ENCODE data around the gene KCNH3. TPM values are rescaled to one million over a fixed set of nuclear protein-coding genes. Genes with fewer than 3 reads are reported as not detected.

The KCNH3 gene
- total and polyA plus RNA-seq, 2 donors (not counting 3 experiments of a cell fraction or from before 2014, with no cell fraction given) = 0.13 to 0.14 TPM

- H2AFZ ChIP-seq (ENCODE audit: low read depth, low read length) = no peak overlapping the region
- ChIA-PET CTCF (interaction anchor here (1.8 kb wide), 1 partner anchor 199 kb away, joined by 4 read pairs; no protein-coding TSS in a partner anchor), POLR2A (no interaction called here)
- BruUV-seq (replicated peaks) = no TSS peak
- H3K9me3 ChIP-seq (replicated peaks; ENCODE audit: control insufficient read depth, insufficient read depth, low read length) = no peaks in the 10 kb centered on the region
- TF ChIP-seq EZH2 (IDR thresholded peaks at IDR 0.05; ENCODE audit: borderline replicate concordance, low read depth, low read length, severe bottlenecking) = no peak
- TF ChIP-seq FOS (IDR thresholded peaks at IDR 0.05; ENCODE audit: borderline replicate concordance, insufficient read depth, low read length) = no peak
- TF ChIP-seq CTCF (IDR thresholded peaks at IDR 0.05; ENCODE audit: extremely low read depth in 1 of 2, insufficient read depth in 1 of 2, low read depth in 1 of 2, low read length in 2 of 2) = no peak
- no peak for TF ChIP-seq POLR2A (IDR thresholded peaks at IDR 0.05; ENCODE audit: low read depth, low read length)
- TF ChIP-seq MYC (IDR thresholded peaks at IDR 0.05; ENCODE audit: low read depth, low read length) = no peak
- no peak for TF ChIP-seq POLR2AphosphoS5 (IDR thresholded peaks at IDR 0.05; ENCODE audit: insufficient read depth, low read depth, low read length)
- no peak for TF ChIP-seq MAX (IDR thresholded peaks at IDR 0.05; ENCODE audit: insufficient read depth, insufficient read length)
- no peak for TF ChIP-seq JUN (IDR thresholded peaks at IDR 0.05; ENCODE audit: borderline replicate concordance, insufficient read depth, insufficient read length, low read depth)
- no peak for TF ChIP-seq GATA2 (IDR thresholded peaks at IDR 0.05; ENCODE audit: insufficient read depth, insufficient read length, low read depth, low read length)
- H3K27me3 ChIP-seq (ENCODE audit: control insufficient read depth in 2 of 2, insufficient read depth in 2 of 2, low read length in 2 of 2) = peaks cover 0 to 5% of the 10 kb centered on the region in 2 experiments
- peaks cover 6% of the 10 kb centered on the region for H3K4me1 ChIP-seq (ENCODE audit: control insufficient read depth, extremely low read depth, insufficient read depth, low read length)
- no peaks in the 10 kb centered on the region for H3K79me2 ChIP-seq (ENCODE audit: control insufficient read depth, insufficient read depth, low read length)
- dilution Hi-C loops (cut with MboI; ENCODE audit: extremely low pct_ligation_motif_present, low sequenced_read_pairs) = no loop called here
- H3K9ac ChIP-seq (replicated peaks; ENCODE audit: extremely low read depth, insufficient read depth, low read length) = no peak overlapping the region
- H3K4me3 ChIP-seq (replicated peaks in 1 of 3; ENCODE audit: insufficient read depth in 1 of 3, low read depth in 1 of 3, low read length in 3 of 3) = no peak overlapping the region
- no peaks in the 10 kb centered on the region for H3K36me3 ChIP-seq (ENCODE audit: control insufficient read depth in 2 of 2, extremely low read depth in 1 of 2, insufficient read depth in 2 of 2, low read length in 2 of 2)
- DNase-seq (ENCODE audit: low read depth, low spot score) (no peak), FAIRE-seq (no peak)
- no peaks in the 10 kb centered on the region for H4K20me1 ChIP-seq (replicated peaks; ENCODE audit: control insufficient read depth, extremely low read depth, insufficient read depth, low read length)
- H3K4me2 ChIP-seq (ENCODE audit: insufficient read depth, low read length) = no peak overlapping the region
- H3K9me1 ChIP-seq (replicated peaks; ENCODE audit: control insufficient read depth, extremely low read depth, insufficient read depth, low read length) = no peaks in the 10 kb centered on the region
- intact Hi-C loops (cut with micrococcal nuclease) = no loop called here
- H3K27ac ChIP-seq (ENCODE audit: insufficient read depth, low read depth, low read length) = no peak overlapping the region
These were observed 8.4 kb downstream of the KCNH3 start for GRCh38 chr12:49547090-49547690.

Measured in endothelial cell of umbilical vein (primary cell).